Measurements from ENCODE around the gene SEPTIN10. TPM values are rescaled to one million over a fixed set of nuclear protein-coding genes. Genes with fewer than 3 reads are reported as not detected.

Gene SEPTIN10
- polyA plus RNA-seq, 1 donor from 2014 or later: 7.4 TPM

GRCh38 chr2:109613081-109613921, 465 bp downstream of the SEPTIN10 start:
- peak overlapping the region; percentile 49 for H3K4me2 ChIP-seq (ENCODE audit: low read length)
- H3K9ac ChIP-seq (ENCODE audit: low read length): peak overlapping the region; percentile 75
- peak overlapping the region; percentile 21 for H2AFZ ChIP-seq (ENCODE audit: low read depth, low read length)
- H4K20me1 ChIP-seq (ENCODE audit: insufficient read depth): no peaks in the 10 kb centered on the region
- TF ChIP-seq EP300 (conservative IDR thresholded peaks at IDR 0.05; ENCODE audit: poor library complexity, severe bottlenecking): no peak
- peak; percentile 8 for TF ChIP-seq POLR2AphosphoS5 (IDR thresholded peaks at IDR 0.05)
- TF ChIP-seq TAF1 (IDR thresholded peaks at IDR 0.05; ENCODE audit: low read depth): no peak
- TF ChIP-seq CTCF (IDR thresholded peaks at IDR 0.05; ENCODE audit: poor library complexity, severe bottlenecking): no peak
- peak; percentile 8 for TF ChIP-seq SMC3 (conservative IDR thresholded peaks at IDR 0.05; ENCODE audit: poor library complexity)
- peak overlapping the region; percentile 62 for H3K27ac ChIP-seq (ENCODE audit: low read length)
- H3K27me3 ChIP-seq (ENCODE audit: insufficient read depth, low read depth, low read length): peaks cover 6% of the 10 kb centered on the region
- no peaks in the 10 kb centered on the region for H3K9me2 ChIP-seq (ENCODE audit: insufficient read depth, low read length)
- no peaks in the 10 kb centered on the region for H3K36me3 ChIP-seq (ENCODE audit: insufficient read depth, low read length)
- peaks cover 47% of the 10 kb centered on the region for H3K79me2 ChIP-seq (replicated peaks; ENCODE audit: insufficient read depth, low read length)
- H3K9me3 ChIP-seq (ENCODE audit: low read length): no peaks in the 10 kb centered on the region
- H3F3A ChIP-seq (ENCODE audit: insufficient read depth, low read length, poor library complexity, severe bottlenecking): no peaks in the 10 kb centered on the region
- peak overlapping the region; percentile 85 for H3K4me3 ChIP-seq (ENCODE audit: low read length)

- Histone ChIP-seq H3K9me3 (ENCODE audit: low read length) (no peaks in the 10 kb centered on the region), H3K36me3 (ENCODE audit: insufficient read depth, low read length) (no peaks in the 10 kb centered on the region), H3K9me2 (ENCODE audit: insufficient read depth, low read length) (no peaks in the 10 kb centered on the region), H3K9ac (ENCODE audit: low read length) (no peak overlapping the region), H3K4me2 (ENCODE audit: low read length) (peak overlapping the region; percentile 4), H3K27ac (ENCODE audit: low read length) (no peak overlapping the region), H3K4me3 (ENCODE audit: low read length) (peak overlapping the region; percentile 85), H3K27me3 (ENCODE audit: insufficient read depth, low read depth, low read length) (peaks cover 6% of the 10 kb centered on the region), H3K79me2 (replicated peaks; ENCODE audit: insufficient read depth, low read length) (peaks cover 61% of the 10 kb centered on the region), H2AFZ (ENCODE audit: low read depth, low read length) (no peak overlapping the region), H3F3A (ENCODE audit: insufficient read depth, low read length, poor library complexity, severe bottlenecking) (no peaks in the 10 kb centered on the region), H4K20me1 (ENCODE audit: insufficient read depth) (no peaks in the 10 kb centered on the region)
- TF ChIP-seq SMC3 (conservative IDR thresholded peaks at IDR 0.05; ENCODE audit: poor library complexity): peak; percentile 43
- peak; percentile 28 for TF ChIP-seq RAD21 (conservative IDR thresholded peaks at IDR 0.05)
- no peak for TF ChIP-seq TAF1 (IDR thresholded peaks at IDR 0.05; ENCODE audit: low read depth)
- no peak for TF ChIP-seq MXI1 (conservative IDR thresholded peaks at IDR 0.05; ENCODE audit: poor library complexity, severe bottlenecking)
- TF ChIP-seq EP300 (conservative IDR thresholded peaks at IDR 0.05; ENCODE audit: poor library complexity, severe bottlenecking): no peak
- peak; percentile 23 for TF ChIP-seq CTCF (IDR thresholded peaks at IDR 0.05; ENCODE audit: poor library complexity, severe bottlenecking)
- TF ChIP-seq REST (IDR thresholded peaks at IDR 0.05; ENCODE audit: borderline replicate concordance): no peak
- no peak for TF ChIP-seq EZH2 (IDR thresholded peaks at IDR 0.05; ENCODE audit: borderline replicate concordance, insufficient read depth, low read length, poor library complexity, severe bottlenecking)
- TF ChIP-seq POLR2AphosphoS5 (IDR thresholded peaks at IDR 0.05): no peak
These were observed 2.2 kb downstream of the SEPTIN10 start for GRCh38 chr2:109611467-109612095.
